Measurements from ENCODE around the gene CEP128. TPM values are rescaled to one million over a fixed set of nuclear protein-coding genes. Genes with fewer than 3 reads are reported as not detected.

The CEP128 gene
- total and polyA plus RNA-seq, 3 donors from 2014 or later = 8.5 to 30.9 (median 15.3) TPM

DNA sequence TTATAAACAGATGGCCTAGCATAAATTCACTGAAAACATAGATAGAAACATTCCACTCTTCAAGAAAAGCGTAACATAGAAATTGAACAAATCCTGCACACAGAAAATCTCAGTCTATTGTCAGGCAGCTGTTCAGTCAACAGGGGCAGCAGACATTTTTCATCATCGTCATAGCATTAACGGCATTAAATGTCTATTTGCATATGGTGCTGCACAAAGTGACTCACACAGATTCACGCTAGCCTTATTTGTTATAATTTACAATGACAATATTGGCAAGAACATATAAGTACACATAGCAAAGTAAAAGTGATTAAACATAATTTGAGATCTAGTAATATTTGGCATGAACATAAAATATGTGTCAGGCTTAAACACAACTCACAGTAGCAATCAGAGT lies 95.7 kb downstream of the CEP128 start:
- DNase-seq = no peak
- Histone ChIP-seq H3K27ac (no peak overlapping the region), H3K36me3 (ENCODE audit: low read depth, missing control alignments) (no peaks in the 10 kb centered on the region), H3K9me3 (no peaks in the 10 kb centered on the region), H3K4me1 (no peaks in the 10 kb centered on the region), H3K27me3 (no peaks in the 10 kb centered on the region), H3K4me3 (no peak overlapping the region)
- TF ChIP-seq, protein P1, sequence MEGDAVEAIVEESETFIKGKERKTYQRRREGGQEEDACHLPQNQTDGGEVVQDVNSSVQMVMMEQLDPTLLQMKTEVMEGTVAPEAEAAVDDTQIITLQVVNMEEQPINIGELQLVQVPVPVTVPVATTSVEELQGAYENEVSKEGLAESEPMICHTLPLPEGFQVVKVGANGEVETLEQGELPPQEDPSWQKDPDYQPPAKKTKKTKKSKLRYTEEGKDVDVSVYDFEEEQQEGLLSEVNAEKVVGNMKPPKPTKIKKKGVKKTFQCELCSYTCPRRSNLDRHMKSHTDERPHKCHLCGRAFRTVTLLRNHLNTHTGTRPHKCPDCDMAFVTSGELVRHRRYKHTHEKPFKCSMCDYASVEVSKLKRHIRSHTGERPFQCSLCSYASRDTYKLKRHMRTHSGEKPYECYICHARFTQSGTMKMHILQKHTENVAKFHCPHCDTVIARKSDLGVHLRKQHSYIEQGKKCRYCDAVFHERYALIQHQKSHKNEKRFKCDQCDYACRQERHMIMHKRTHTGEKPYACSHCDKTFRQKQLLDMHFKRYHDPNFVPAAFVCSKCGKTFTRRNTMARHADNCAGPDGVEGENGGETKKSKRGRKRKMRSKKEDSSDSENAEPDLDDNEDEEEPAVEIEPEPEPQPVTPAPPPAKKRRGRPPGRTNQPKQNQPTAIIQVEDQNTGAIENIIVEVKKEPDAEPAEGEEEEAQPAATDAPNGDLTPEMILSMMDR (IDR thresholded peaks at IDR 0.05) = no peak
- TF ChIP-seq POLR2A (IDR thresholded peaks at IDR 0.05) = no peak
- 98 to 99% methylated on average over 4 of the region's 4 CpGs for WGBS, 2 donors
- intact Hi-C loops (cut with DNase I; ENCODE audit: low total_unique reads) = no loop called here

DNA sequence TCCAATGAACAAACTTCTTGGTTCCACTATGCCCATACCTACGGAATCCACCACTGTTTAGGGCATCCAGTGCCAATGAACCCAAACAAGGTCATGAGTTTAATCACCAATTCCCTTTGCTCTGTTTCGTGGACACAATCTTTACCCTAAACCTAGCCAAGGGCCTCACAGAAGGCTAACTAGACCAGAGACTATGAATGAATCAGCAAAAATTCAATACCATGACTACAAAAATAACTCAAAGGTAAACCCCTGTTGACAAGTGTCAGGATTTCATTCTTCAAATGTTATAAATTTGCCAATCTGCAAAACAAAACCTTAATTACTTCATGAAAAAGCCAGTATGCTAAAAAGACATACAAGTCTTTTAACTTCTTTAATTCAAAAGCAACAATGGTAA lies 96.7 kb downstream of the CEP128 start:
- H3K9me3 ChIP-seq = no peaks in the 10 kb centered on the region

DNA sequence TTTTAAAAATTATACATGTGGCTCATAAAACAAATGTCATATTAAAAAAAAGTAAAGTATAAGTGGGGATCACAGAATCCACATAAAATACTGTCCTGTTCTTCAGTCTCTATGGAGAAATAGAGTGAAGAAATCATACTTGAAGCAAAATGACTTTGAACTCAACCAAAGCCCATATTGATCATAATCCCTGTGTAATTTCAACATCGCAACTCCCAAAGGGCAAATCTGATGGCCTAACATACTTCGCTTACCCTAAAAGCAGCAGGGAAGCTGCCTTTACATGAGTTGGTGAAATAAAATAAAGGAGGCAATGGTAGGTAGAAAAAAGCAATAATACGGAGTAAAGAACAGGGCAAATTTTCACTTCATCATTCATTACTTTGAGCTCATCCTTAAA lies 101.8 kb downstream of the CEP128 start:
- Histone ChIP-seq H3K9me3 (no peaks in the 10 kb centered on the region), H3K36me3 (ENCODE audit: low read depth, missing control alignments) (no peaks in the 10 kb centered on the region), H3K27me3 (no peaks in the 10 kb centered on the region), H3K4me3 (no peak overlapping the region), H3K27ac (no peak overlapping the region), H3K4me1 (no peaks in the 10 kb centered on the region)
- DNase-seq = no peak
- TF ChIP-seq POLR2A (IDR thresholded peaks at IDR 0.05) = no peak
- TF ChIP-seq, protein P1 (IDR thresholded peaks at IDR 0.05) = no peak
- WGBS, 2 donors = 84 to 96% methylated on average over 3 of the region's 3 CpGs
- intact Hi-C loops (cut with DNase I; ENCODE audit: low total_unique reads) = no loop called here

More for the DNA sequence above, 96.7 kb downstream of the CEP128 start:
- Histone ChIP-seq H3K4me1 (no peaks in the 10 kb centered on the region), H3K27me3 (no peaks in the 10 kb centered on the region), H3K36me3 (ENCODE audit: low read depth, missing control alignments) (no peaks in the 10 kb centered on the region), H3K27ac (no peak overlapping the region), H3K4me3 (no peak overlapping the region)
- no peak for TF ChIP-seq POLR2A (IDR thresholded peaks at IDR 0.05)
- TF ChIP-seq, protein P1 (IDR thresholded peaks at IDR 0.05) = no peak
- no peak for DNase-seq
- 80 to 89% methylated on average over 2 of the region's 2 CpGs for WGBS, 2 donors
- intact Hi-C loops (cut with DNase I; ENCODE audit: low total_unique reads) = no loop called here

DNA sequence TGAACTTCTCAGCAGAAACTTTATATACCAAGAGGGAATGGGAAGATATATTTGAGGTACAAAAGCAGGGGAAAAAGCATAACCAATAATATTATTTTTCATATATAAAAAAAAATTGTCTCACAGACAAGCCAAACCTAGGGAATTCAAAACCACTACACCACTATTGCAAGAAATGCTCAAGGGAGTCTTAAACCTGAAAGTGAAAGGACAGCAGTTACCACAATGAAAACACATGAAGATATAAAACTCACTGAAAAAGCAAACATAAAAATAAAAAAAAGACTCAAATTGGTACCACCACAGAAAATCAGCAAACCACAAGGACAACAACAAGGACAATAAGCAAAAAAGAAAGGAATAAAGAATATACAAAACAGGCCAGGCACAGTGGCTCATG lies 131.9 kb downstream of the CEP128 start:
- Histone ChIP-seq H3K4me3 (no peak overlapping the region), H3K27me3 (no peaks in the 10 kb centered on the region), H3K9me3 (no peaks in the 10 kb centered on the region), H3K4me1 (no peaks in the 10 kb centered on the region), H3K27ac (no peak overlapping the region), H3K36me3 (ENCODE audit: low read depth, missing control alignments) (no peaks in the 10 kb centered on the region)
- DNase-seq = no peak
- intact Hi-C loops (cut with DNase I; ENCODE audit: low total_unique reads) = no loop called here
- TF ChIP-seq, protein P1 (IDR thresholded peaks at IDR 0.05) = no peak
- no peak for TF ChIP-seq POLR2A (IDR thresholded peaks at IDR 0.05)

DNA sequence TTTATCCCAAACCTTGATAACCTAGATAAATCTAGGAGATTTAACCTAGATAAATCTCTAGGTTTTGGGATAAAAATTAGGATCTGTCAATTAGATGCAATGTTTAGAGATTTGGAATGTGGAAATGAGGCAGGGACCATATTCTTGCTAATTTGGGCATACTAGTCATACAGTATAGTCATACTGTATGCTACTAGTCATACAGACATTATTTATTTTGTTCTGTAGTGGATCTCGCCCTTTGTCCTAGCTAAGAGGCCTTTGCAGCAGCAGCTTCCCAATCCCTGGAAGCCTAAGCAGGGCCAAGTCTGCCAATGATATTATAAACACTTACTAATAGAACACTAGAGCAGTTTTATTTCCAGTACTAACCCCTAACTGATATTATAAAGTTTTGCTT lies 136.4 kb downstream of the CEP128 start:
- Histone ChIP-seq H3K27ac (no peak overlapping the region), H3K4me3 (no peak overlapping the region), H3K4me1 (no peaks in the 10 kb centered on the region), H3K9me3 (no peaks in the 10 kb centered on the region), H3K36me3 (ENCODE audit: low read depth, missing control alignments) (no peaks in the 10 kb centered on the region), H3K27me3 (no peaks in the 10 kb centered on the region)
- intact Hi-C loops (cut with DNase I; ENCODE audit: low total_unique reads) = no loop called here
- no peak for DNase-seq
- TF ChIP-seq POLR2A (IDR thresholded peaks at IDR 0.05) = no peak
- TF ChIP-seq, protein P1 (IDR thresholded peaks at IDR 0.05) = no peak
- 86 to 94% methylated on average over 1 of the region's 1 CpG for WGBS, 2 donors
